B cell (primary cell): Measurements from ENCODE around the gene TYW1B. TPM values are rescaled to one million over a fixed set of nuclear protein-coding genes. Genes with fewer than 3 reads are reported as not detected.
"Not testable (repeated sequence)": the region's sequence is repeated elsewhere in the genome, so short reads cannot be mapped to it uniquely, and the experiment has no call there.

Experiments
- ATAC-seq: fragments of 200-7000 bp; cut with Tn5 transposase; one replicate; pipeline ENCODE4 v1.10.0; 2021; ENCODE audit warnings: low read depth, mild to moderate bottlenecking, moderate number of reproducible peaks, moderate library complexity
- CTCF ChIA-PET: fragments of 350-600 bp; sonication (Branson Sonifier 250); formaldehyde crosslinking; loops from one replicate; lab custom pipeline; 2021; ENCODE audit warnings: antibody characterized with exemption, inconsistent platforms; lab: Charles Lee
- POLR2A ChIA-PET: fragments of 350-600 bp; sonication (Branson Sonifier 250); formaldehyde crosslinking; loops from one replicate; lab custom pipeline; 2021; ENCODE audit warnings: antibody characterized with exemption; lab: Charles Lee
- DNase-seq: peaks from one replicate; pipeline ENCODE4 v3.0.0; 2013
- H2AFZ ChIP-seq: 2 replicates; pipeline ENCODE4 v1.6.1; 2012; ENCODE audit warnings: mild to moderate bottlenecking, low read depth, low read length; ENCODE audit not compliant: insufficient read depth, poor library complexity, severe bottlenecking
- H3K27ac ChIP-seq, 2 donors: 1 replicate in 1 of 2; 2 replicates in 1 of 2; pipeline ENCODE4 v1.5.1; 2012 to 2013; ENCODE audit warnings: low read length in 2 of 2, mild to moderate bottlenecking in 2 of 2, moderate library complexity in 1 of 2
- H3K27me3 ChIP-seq, 4 experiments: fragments of 200-600 bp in 1 of 4; sonication (generic) in 1 of 4; replicated peaks in 1 of 4; 1 replicate in 2 of 4; 2 replicates in 2 of 4; pipeline versions ENCODE4 v1.6.1 to v1.7.0; 2013 to 2016; ENCODE audit warnings: low read length in 3 of 4, mild to moderate bottlenecking in 2 of 4, mixed read lengths in 1 of 4, moderate library complexity in 1 of 4; ENCODE audit not compliant: insufficient read depth in 4 of 4, control insufficient read depth in 3 of 4; ENCODE audit errors: control extremely low read depth in 1 of 4
- H3K36me3 ChIP-seq, 2 experiments: replicated peaks in 1 of 2; 1 replicate in 1 of 2; 2 replicates in 1 of 2; pipeline versions ENCODE4 v1.6.1 to v1.7.1; 2013; ENCODE audit warnings: low read length in 1 of 2; ENCODE audit not compliant: insufficient read depth in 2 of 2, control insufficient read depth in 1 of 2; ENCODE audit errors: control extremely low read depth in 1 of 2, extremely low read depth in 1 of 2
- H3K4me1 ChIP-seq, 2 donors: fragments of 200-600 bp in 1 of 2; sonication (generic) in 1 of 2; 1 replicate in 1 of 2; 2 replicates in 1 of 2; pipeline versions ENCODE4 v1.5.1 to v1.6.1; 2013 to 2017; ENCODE audit warnings: low read length in 2 of 2; ENCODE audit not compliant: control insufficient read depth in 2 of 2, insufficient read depth in 2 of 2
- H3K4me2 ChIP-seq: replicated peaks from 2 replicates; pipeline ENCODE3; 2012; ENCODE audit warnings: mild to moderate bottlenecking, low read depth, low read length; ENCODE audit not compliant: poor library complexity, severe bottlenecking
- H3K4me3 ChIP-seq, 5 experiments: fragments of 200-600 bp in 1 of 5; sonication (generic) in 1 of 5; 1 replicate in 3 of 5; 2 replicates in 2 of 5; pipeline versions ENCODE4 v1.5.1 to v1.7.0; 2011 to 2016; ENCODE audit warnings: low read length in 4 of 5, mild to moderate bottlenecking in 4 of 5, low read depth in 2 of 5, control low read depth in 1 of 5, moderate library complexity in 1 of 5; ENCODE audit not compliant: insufficient read depth in 1 of 5; ENCODE audit errors: control extremely low read depth in 1 of 5, extremely low read depth in 1 of 5
- H3K79me2 ChIP-seq: fragments of 200-600 bp; sonication (generic); one replicate; pipeline ENCODE4 v1.6.0; 2016; ENCODE audit warnings: low read length; ENCODE audit not compliant: control insufficient read depth, insufficient read depth
- H3K9ac ChIP-seq: fragments of 200-600 bp; sonication (generic); 2 replicates; pipeline ENCODE4 v1.6.1; 2017; ENCODE audit warnings: mild to moderate bottlenecking, low read length, moderate library complexity
- H3K9me3 ChIP-seq, 3 donors: one replicate each; pipeline versions ENCODE4 v1.6.1 to v1.7.1; 2013; ENCODE audit warnings: low read length in 2 of 3; ENCODE audit not compliant: control insufficient read depth in 2 of 3, insufficient read depth in 1 of 3; ENCODE audit errors: control extremely low read depth in 1 of 3
- H4K20me1 ChIP-seq: 2 replicates; pipeline ENCODE4 v1.6.0; 2012; ENCODE audit warnings: mild to moderate bottlenecking, low read length; ENCODE audit not compliant: insufficient read depth, control insufficient read depth, poor library complexity, severe bottlenecking
- H3K27ac Mint-ChIP-seq: one replicate; pipeline ENCODE4 v1.8.0; 2021; ENCODE audit warnings: mixed read lengths
- H3K27me3 Mint-ChIP-seq: one replicate; pipeline ENCODE4 v1.8.0; 2021; ENCODE audit warnings: mixed read lengths
- H3K4me1 Mint-ChIP-seq: one replicate; pipeline ENCODE4 v1.8.0; 2021; ENCODE audit warnings: mixed read lengths
- H3K4me3 Mint-ChIP-seq: one replicate; pipeline ENCODE4 v1.8.0; 2021; ENCODE audit warnings: mixed read lengths
- H3K9me3 Mint-ChIP-seq: one replicate; pipeline ENCODE4 v1.8.0; 2022; ENCODE audit warnings: mixed read lengths; ENCODE audit not compliant: insufficient read depth
- WGBS: methylation state at CpG from one replicate; pipeline ENCODE4 v1.1.5; 2013; ENCODE audit warnings: missing lambda C conversion rate; ENCODE audit not compliant: insufficient coverage; 5-methylcytosine and 5-hydroxymethylcytosine counted together
- intact Hi-C: fragments of 100-400 bp; cut with micrococcal nuclease; formaldehyde crosslinking; loops from one replicate; pipeline ENCODE4 v1.10.0; 2022
- polyA plus RNA-seq: library from polyadenylated mRNA; depleted of rRNA; stranded (reverse); fragments of >200 nt; gene quantifications from 2 replicates; pipeline ENCODE4 v1.2.3, GENCODE V29; 2012
- total RNA-seq, 2 donors: library from RNA; stranded (reverse); fragments of 120-200 nt in 1 of 2; gene quantifications; 1 replicate in 1 of 2; 2 replicates in 1 of 2; pipeline versions ENCODE4 v1.2.3 to v1.2.4, GENCODE V29; 2013 to 2022

Gene TYW1B
- total and polyA plus RNA-seq, 2 donors (not counting 1 experiment from before 2014, with no cell fraction given): 4.4 to 9.4 TPM

GRCh38 chr7:72546586-72547237, 281.3 kb downstream of the TYW1B start:
- H3K4me3 ChIP-seq, H3K9ac ChIP-seq, H3K4me1 ChIP-seq, H3K36me3 ChIP-seq, H3K27ac ChIP-seq, H3K4me3 Mint-ChIP-seq, H4K20me1 ChIP-seq, ATAC-seq, intact Hi-C loops, H3K27me3 ChIP-seq, H3K9me3 ChIP-seq, H3K4me2 ChIP-seq, POLR2A ChIA-PET, H2AFZ ChIP-seq, CTCF ChIA-PET, DNase-seq, H3K27ac Mint-ChIP-seq, H3K9me3 Mint-ChIP-seq, H3K27me3 Mint-ChIP-seq, H3K4me1 Mint-ChIP-seq, H3K79me2 ChIP-seq: not testable (repeated sequence)
- no CpG with 5 or more reads among the region's 9 CpGs for WGBS

- POLR2A ChIA-PET, H3K27me3 ChIP-seq, H3K27ac Mint-ChIP-seq, H3K4me2 ChIP-seq, H3K9me3 Mint-ChIP-seq, H3K79me2 ChIP-seq, H3K27me3 Mint-ChIP-seq, H4K20me1 ChIP-seq, H3K4me1 ChIP-seq, H3K4me3 ChIP-seq, ATAC-seq, H3K27ac ChIP-seq, H3K4me1 Mint-ChIP-seq, H3K9me3 ChIP-seq, H3K4me3 Mint-ChIP-seq, H3K9ac ChIP-seq, CTCF ChIA-PET, H3K36me3 ChIP-seq, DNase-seq, H2AFZ ChIP-seq, intact Hi-C loops: not testable (repeated sequence)
- WGBS: no CpG with 5 or more reads among the region's 2 CpGs
These were observed 283.5 kb downstream of the TYW1B start for GRCh38 chr7:72544531-72544930.
